NT2/D1 (cell line): ENCODE results near the gene SARS1.
A peak's percentile ranks its signal among the peaks of the same experiment; 100 is the strongest.
"Not testable (repeated sequence)": the region's sequence is repeated elsewhere in the genome, so short reads cannot be mapped to it uniquely, and the experiment has no call there.

Source experiments
- DNase-seq: peaks from one replicate; pipeline ENCODE4 v3.0.0-alpha.2; 2011; ENCODE audit warnings: low read depth, low spot score
- H3K27me3 ChIP-seq: 2 replicates; pipeline ENCODE4 v1.6.0; 2011; ENCODE audit warnings: mild to moderate bottlenecking; ENCODE audit not compliant: insufficient read length, insufficient read depth
- H3K36me3 ChIP-seq: 2 replicates; pipeline ENCODE4 v1.6.1; 2011; ENCODE audit warnings: mild to moderate bottlenecking, low read length, mixed read lengths; ENCODE audit not compliant: insufficient read depth, insufficient read length
- H3K4me1 ChIP-seq: 2 replicates; pipeline ENCODE4 v1.5.1; 2011; ENCODE audit not compliant: insufficient read depth, insufficient read length
- H3K4me3 ChIP-seq: 2 replicates; pipeline ENCODE4 v1.5.1; 2011; ENCODE audit warnings: low read depth; ENCODE audit not compliant: insufficient read length
- H3K9ac ChIP-seq: 2 replicates; pipeline ENCODE4 v1.6.0; 2011; ENCODE audit warnings: low read depth; ENCODE audit not compliant: insufficient read length
- H3K9me3 ChIP-seq: 2 replicates; pipeline ENCODE4 v1.5.1; 2011; ENCODE audit warnings: mild to moderate bottlenecking, low read length; ENCODE audit not compliant: insufficient read depth
- SUZ12 ChIP-seq: IDR thresholded peaks from 2 replicates; pipeline ENCODE4 v1.6.1; 2011; ENCODE audit not compliant: insufficient read length, insufficient read depth; ENCODE audit errors: extremely low read depth
- YY1 ChIP-seq: IDR thresholded peaks from 2 replicates; pipeline ENCODE4 v1.6.1; 2011; ENCODE audit not compliant: insufficient read length, insufficient read depth
- ZNF274 ChIP-seq: IDR thresholded peaks from 2 replicates; pipeline ENCODE4 v1.6.1; 2011; ENCODE audit warnings: mild to moderate bottlenecking, low read depth, low read length

Gene SARS1

GRCh38 chr1:109213824-109214693, at the start of gene SARS1:
Gene SARS1 (plus strand): TSS chr1:109213918. CDS start chr1:109213993, 75 bp downstream.
- Histone ChIP-seq H3K9me3 (no peaks in the 10 kb centered on the region), H3K4me1 (no peaks in the 10 kb centered on the region), H3K4me3 (peak within 1 kb of the TSS; percentile 100), H3K9ac (peak within 1 kb of the TSS; percentile 99), H3K27me3 (peaks cover 6% of the 10 kb centered on the region), H3K36me3 (peaks cover 20% of the 10 kb centered on the region)
- no peak for TF ChIP-seq SUZ12
- TF ChIP-seq YY1 = no peak
- TF ChIP-seq ZNF274 = no peak
- DNase-seq = peak; percentile 74

DNA sequence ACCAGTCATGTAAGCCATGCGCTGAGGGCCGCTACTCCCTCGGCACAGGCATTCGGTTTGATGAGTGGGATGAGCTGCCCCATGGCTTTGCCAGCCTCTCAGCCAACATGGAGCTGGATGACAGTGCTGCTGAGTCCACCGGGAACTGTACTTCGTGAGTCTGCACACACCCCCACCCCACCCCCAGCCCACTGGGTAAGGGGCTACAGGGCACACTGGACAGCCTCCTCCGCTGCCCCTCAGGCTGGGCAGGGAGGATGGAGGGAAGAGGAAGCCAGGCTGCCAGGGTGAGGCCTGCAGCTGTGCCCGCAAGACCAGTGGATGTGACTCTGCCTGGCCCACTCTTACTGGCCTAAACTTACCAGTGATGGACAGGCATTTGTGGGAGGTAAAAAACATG, 49.2 kb upstream of the SARS1 start:
- Histone ChIP-seq H3K9ac (no peak overlapping the region), H3K4me1 (peaks cover 12% of the 10 kb centered on the region), H3K9me3 (no peaks in the 10 kb centered on the region), H3K36me3 (no peaks in the 10 kb centered on the region), H3K27me3 (no peaks in the 10 kb centered on the region), H3K4me3 (no peak overlapping the region)
- TF ChIP-seq SUZ12 (no peak), ZNF274 (no peak), YY1 (no peak)
- no peak for DNase-seq

- Histone ChIP-seq H3K9ac (no peak overlapping the region), H3K36me3 (no peaks in the 10 kb centered on the region), H3K4me1 (peaks cover 8% of the 10 kb centered on the region), H3K27me3 (no peaks in the 10 kb centered on the region), H3K4me3 (no peak overlapping the region), H3K9me3 (no peaks in the 10 kb centered on the region)
- DNase-seq = no peak
- no peak for TF ChIP-seq SUZ12
- no peak for TF ChIP-seq ZNF274
- TF ChIP-seq YY1 = no peak
Observed at GRCh38 chr1:109167001-109167506, 46.7 kb upstream of the SARS1 start.

DNA sequence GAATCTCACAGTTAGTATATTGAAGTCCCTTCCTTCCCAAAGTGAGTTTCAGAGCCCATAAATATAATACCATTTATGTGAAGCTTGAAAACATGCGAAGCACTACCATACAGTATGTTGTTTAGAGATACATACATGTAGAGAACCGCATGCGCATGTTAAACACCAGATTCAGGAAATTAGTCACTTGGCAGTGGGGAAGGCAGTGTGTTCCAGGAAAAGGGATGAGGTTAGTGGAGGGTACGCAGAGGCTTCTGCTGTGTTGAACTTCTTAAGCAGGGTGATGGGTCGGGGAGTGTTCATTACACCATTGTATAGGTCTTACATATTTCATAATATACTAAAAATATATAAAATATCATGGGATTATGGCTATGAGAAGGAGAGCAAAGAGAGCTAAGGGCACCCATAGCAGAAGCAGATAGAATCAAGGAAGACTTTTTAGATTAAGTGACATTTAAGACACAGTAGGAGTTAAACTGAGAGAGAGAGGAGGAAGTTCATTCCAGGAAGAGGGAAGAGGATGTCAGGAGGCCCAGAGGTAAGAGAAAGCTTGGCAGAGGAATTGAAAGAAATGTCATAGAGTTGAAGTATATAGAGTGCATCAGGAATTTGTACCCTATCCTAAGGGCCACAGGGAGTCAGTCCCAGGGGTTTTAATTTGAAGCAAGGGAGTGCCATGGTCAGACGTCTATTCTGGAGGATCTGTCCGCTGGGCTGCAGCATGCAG, 43.5 kb upstream of the SARS1 start:
- H3K36me3 ChIP-seq = no peaks in the 10 kb centered on the region
- H3K4me3 ChIP-seq = no peak overlapping the region
- DNase-seq = no peak
- no peak for TF ChIP-seq ZNF274
- TF ChIP-seq SUZ12 = no peak
- no peak for TF ChIP-seq YY1
- H3K9ac ChIP-seq = no peak overlapping the region
- no peaks in the 10 kb centered on the region for H3K9me3 ChIP-seq
- no peaks in the 10 kb centered on the region for H3K27me3 ChIP-seq
- peaks cover 3% of the 10 kb centered on the region for H3K4me1 ChIP-seq

DNA sequence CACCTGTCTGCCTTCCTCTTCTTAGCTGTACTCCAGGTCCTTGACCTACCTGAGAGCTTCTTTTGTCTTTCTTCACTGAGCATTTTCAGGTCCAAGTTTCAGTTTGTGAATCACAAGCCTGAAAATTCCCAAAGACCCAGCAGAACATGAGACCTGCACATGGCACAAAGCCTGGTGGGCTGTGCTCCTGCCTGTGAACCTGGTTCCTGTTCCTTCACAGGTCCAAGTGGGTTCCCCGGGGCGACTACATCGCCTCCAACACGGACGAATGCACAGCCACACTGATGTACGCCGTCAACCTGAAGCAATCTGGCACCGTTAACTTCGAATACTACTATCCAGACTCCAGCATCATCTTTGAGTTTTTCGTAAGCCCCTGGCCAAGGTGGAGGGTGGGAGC, 42.1 kb upstream of the SARS1 start:
- TF ChIP-seq SUZ12 = no peak
- TF ChIP-seq ZNF274 = no peak
- TF ChIP-seq YY1 = no peak
- H3K9ac ChIP-seq = no peak overlapping the region
- H3K36me3 ChIP-seq = no peaks in the 10 kb centered on the region
- no peak overlapping the region for H3K4me3 ChIP-seq
- peaks cover 3% of the 10 kb centered on the region for H3K4me1 ChIP-seq
- no peaks in the 10 kb centered on the region for H3K27me3 ChIP-seq
- H3K9me3 ChIP-seq = no peaks in the 10 kb centered on the region
- no peak for DNase-seq

- H3K36me3 ChIP-seq, H3K27me3 ChIP-seq, H3K4me1 ChIP-seq, H3K9ac ChIP-seq, DNase-seq, H3K4me3 ChIP-seq: not testable (repeated sequence)
- peaks cover 12% of the 10 kb centered on the region; the same call in 1 of the 2 replicates for H3K9me3 ChIP-seq
Observed at GRCh38 chr1:109176349-109176748, 37.4 kb upstream of the SARS1 start.

GRCh38 chr1:109180715-109181084, 33.0 kb upstream of the SARS1 start:
- not testable (repeated sequence) for H3K9ac ChIP-seq, H3K4me1 ChIP-seq, H3K36me3 ChIP-seq

More at GRCh38 chr1:109180715-109181084, 33.0 kb upstream of the SARS1 start:
- peaks cover 12% of the 10 kb centered on the region; the same call in 1 of the 2 replicates for H3K9me3 ChIP-seq
- H3K4me3 ChIP-seq, H3K27me3 ChIP-seq, DNase-seq: not testable (repeated sequence)
